GM19467 (cell line): ENCODE measurements around the gene ULK2.
"Not testable (repeated sequence)": the region's sequence is repeated elsewhere in the genome, so short reads cannot be mapped to it uniquely, and the experiment has no call there.

ENCODE experiments used
- ATAC-seq: cut with Tn5 transposase; IDR thresholded peaks from one replicate; pipeline ENCODE4 v1.9.1; 2021; ENCODE audit warnings: mild to moderate bottlenecking, moderate library complexity; ENCODE audit not compliant: unreplicated experiment

The ULK2 gene

DNA sequence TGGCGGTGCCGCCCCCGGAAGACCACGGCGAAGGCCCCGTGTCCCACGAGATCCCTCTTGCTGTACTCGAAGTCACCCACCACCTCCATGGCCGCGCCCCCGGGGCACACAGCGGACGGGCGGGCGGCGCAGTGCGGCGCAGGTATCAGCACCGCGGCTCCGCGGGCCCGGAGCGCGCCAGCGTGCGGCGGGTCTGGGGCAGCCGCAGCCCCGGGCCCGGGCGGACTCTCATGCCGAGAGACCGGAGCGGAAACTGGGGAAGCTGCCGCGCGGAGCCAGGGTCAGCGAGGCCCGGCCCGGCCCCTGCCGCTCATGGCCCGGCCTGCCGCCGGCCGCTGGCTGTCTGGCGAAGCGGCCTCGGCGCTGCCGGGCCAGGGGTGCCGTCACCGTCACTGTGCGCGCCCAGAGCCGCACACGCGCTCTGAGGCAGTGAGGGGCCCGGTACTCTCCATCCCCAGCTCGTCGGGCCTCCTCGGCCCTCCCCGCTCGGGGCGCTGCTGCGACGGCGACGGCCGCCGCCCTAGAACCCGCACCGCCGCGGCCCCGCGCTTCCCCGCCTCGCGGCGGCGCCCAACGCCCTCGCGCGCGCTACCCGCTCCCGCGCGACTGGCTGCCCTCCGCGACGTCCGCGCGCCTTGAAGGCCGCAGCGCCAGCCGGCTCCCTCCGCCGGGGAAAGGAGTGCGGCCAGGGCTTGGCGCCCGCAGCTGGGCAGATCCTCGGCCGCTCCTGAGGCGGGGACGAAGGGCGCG lies at the start of gene ULK2:
Gene ULK2, minus strand, starts transcription at position 608 of the 750 bp plus-strand sequence. Its CDS starts 519 bp downstream, at position 89.
- no peak for ATAC-seq

DNA sequence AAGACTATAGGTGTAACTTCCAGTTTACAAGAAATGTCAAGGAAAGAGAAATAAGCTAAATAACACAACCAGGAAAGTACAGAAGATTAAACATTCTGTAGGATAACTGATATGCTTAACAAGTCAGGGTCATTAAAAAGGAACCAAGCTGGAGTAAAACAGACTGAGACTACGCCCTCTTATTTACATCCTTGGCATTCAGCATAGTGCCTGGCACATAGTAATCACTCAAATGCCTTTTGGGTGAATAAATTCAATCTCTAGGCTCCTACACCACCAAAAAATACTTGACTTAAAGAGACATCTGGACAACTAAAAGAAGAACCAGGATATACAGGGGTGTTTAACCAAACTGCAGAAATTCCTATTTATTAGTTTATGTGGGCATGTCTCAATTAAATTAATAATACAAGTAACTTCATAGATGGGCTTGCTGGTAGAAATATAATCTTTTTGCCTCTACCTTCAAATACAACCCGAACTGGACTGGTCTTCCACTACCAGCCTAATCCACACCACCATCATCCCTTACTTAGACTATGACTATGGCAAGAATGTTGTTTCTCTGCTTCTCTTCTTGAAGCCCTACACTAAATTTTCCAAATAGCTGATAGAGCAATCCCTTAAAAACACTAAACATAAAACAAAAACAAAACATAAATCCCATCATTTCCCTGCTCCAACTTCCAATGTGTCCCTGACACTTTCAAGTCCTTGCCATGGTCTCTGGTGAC lies 47.7 kb upstream of the ULK2 start:
- ATAC-seq = no peak

DNA sequence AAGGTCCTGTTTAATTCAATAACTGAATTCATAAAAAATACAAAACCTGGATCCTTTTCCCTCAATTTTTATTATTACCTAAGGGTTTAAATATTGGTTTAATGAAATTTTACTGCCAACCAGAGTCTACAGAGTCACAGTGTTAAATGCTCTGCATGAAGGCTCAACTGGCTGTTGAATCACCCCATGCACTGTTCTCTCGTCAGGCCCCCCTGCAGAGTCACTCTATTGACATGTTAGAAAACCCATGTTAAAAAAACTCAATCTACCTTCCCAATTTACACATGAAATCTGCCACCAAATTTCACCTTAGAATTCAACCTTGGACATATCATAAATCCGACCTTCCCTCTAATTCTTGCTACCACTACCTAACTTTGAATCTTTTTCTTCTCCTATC lies 43.3 kb upstream of the ULK2 start:
- no peak for ATAC-seq

DNA sequence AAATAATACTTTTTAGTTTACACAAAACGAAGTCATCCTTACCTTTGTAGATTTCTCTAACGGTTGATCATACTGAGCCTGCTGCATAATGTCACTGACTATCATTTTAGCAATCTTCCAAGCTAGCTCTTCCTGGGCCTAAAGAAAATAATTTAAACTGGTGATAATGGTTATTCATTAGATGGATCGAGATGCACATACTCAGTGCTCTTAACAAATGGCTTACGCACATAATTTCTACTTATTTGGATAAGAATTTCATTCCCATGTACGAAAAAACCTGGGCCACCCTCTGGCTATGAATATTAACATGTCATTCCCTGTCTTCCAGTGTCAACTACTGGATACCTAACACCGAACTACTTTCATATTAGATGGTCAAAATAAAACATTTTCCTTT lies 41.4 kb upstream of the ULK2 start:
- ATAC-seq = no peak

DNA sequence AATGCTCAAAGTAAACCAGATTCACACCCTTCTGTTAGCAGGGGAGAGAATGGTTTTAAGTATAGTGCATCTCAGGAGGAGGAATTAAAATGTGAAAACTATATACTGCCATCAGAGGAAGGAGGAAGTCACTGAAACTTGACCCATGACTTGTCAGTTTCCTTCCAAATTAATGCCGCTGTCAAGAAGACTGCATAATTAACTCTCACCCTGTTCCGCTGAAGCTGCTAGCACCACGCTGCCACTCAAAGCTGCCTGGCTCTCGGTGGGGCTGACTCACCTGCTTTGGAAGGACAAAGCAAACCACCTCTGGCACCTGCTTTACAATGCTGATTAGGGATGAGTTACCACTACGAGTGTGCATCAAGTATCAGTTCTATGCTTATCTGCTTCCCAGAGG lies 37.8 kb upstream of the ULK2 start:
- ATAC-seq = no peak

DNA sequence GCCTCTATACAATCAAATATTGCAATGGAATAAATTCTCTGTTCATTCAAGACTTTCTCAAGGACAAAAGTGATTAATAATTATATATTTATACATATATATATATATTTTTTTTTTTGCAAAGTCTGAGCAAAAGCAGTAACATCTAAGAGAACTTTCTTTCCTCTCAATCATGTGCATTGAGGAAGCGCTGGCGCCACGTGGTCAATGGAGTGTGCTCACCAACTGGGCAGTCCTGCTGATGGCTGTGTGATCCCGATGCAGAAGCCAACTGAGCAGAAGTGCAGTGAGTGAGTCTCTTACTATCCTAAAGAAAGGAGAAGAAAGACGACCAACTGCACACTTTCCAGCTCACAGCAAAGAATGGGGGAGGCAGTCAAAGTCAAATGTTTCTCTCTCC lies 37.2 kb upstream of the ULK2 start:
- ATAC-seq = no peak

DNA sequence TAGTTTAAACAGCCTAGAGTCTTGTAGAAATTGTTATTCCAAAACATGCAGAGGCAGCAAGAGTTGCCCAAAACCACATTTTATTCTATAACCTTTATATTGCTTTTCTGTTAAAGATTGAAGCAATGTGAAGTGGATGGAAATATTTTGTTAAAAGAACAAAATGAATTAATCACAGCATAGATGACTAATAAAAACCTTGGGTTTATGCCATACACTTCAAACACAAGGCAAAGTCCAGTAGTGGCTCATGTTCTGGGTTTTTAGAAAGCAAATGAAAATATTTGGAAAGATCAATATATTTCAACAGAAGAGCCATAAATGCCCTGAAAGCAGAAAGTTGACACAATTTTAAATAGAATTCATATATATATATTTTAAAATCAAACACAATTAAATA lies 36.7 kb upstream of the ULK2 start:
- no peak for ATAC-seq

DNA sequence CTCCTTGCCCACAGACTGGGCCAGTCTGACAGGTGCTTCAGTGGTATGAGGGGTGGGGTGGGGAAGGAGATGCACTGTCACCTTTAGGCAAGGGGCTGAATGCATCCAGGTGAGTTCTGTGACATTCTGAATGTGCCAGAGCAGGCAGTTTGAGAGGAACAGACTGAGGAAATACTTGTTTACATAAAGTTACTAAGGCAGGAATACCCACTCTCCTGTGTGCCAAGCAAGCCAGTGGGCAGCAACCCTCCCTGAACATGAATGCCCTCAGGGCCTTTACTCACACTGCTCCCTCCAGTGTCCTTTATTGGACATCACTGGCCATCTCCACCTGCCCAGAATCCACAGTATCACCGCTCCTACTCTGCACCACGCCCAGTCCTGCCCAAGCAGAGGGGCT lies 33.1 kb upstream of the ULK2 start:
- ATAC-seq = no peak

DNA sequence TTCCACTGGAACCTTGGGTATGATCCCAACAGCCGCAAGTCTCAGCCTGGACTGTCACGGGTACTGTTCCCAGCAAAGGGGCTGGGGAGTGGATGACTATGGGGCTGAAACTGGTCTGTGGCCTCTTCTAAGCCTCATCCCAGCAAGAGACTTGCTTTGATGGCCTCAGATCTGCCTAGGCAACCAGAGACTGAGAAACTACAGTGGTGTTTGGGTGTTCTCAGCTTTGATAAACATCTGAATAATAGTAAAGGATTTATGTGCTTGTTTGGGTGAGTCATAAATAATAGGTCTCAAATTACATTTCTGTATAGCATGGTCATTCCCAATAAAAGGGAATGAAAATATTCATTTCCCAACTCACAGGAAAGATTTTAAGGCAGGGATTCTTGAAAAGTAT lies 30.2 kb upstream of the ULK2 start:
- no peak for ATAC-seq

DNA sequence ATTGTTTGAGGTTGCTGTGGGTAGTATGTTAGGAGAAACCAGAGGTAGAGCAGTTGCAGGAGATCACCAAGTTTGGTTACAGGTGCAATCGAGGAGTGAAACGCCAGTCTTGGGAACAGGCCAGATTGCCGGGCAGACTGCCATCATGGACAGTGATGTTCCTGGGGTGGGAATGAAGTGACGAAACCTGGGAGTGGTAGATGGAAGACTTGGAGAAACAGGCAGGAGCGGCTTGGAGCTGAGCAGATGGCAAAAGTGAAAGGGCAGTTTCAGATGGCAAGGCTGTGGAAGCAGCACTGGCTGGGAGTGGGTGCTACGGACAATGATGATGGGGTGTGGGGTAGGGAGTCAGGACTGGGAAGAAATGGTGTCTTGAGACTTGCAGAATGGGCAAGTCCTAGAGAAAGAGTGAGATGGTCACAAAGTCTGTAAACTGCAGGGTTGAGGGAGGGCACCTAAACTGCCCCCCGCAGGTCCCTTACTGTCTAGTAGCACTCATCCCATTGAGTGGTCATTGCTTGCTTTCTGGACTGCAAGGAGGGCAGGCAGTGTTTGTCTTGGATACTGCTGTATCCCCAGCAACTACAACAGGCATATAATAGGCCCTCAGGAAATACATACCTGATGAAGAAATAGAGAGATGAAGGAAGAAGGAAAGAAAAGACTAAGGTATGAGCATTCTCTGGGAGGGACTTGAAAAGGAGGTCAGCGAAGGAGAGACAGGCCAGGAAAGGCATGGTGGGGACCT lies 29.5 kb upstream of the ULK2 start:
- ATAC-seq = no peak

DNA sequence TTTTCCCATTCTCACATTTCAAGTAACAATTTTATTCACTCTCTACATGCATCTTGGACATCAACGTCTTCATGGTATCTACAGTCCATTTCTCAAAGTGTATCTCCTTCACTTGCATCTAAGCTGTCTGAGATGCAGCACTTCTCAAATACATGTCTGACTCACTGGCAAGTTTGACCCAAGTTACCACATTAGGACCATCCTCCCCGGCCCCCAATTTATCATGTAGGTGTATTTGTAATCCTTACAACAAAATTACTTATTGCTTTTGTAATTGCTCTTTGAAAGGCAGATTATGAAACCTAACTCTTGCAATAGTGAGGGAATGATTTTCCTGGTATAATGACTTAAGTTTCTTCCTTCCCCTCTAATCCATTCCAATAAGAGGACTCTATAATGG lies 28.9 kb upstream of the ULK2 start:
- ATAC-seq = no peak

DNA sequence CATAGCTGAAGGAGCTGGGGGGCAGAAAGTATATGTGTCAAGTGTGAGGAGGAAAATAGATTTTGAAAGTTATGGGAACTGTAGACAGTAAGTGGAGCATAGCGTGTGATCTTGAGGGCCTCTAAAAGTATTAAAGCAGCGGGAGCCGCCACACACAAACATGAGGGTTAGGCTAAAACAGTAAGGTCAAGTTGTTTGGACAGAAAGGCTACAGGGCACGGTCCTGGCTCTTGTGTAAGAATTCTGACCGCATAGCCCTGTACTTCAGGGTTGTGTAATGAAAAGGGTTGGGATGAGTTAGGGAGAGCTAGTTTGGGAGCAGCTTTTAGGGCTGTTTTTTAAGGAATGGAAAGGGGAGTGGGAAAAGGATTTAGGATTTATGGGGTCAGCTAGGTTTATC lies 22.8 kb upstream of the ULK2 start:
- ATAC-seq = not testable (repeated sequence)

DNA sequence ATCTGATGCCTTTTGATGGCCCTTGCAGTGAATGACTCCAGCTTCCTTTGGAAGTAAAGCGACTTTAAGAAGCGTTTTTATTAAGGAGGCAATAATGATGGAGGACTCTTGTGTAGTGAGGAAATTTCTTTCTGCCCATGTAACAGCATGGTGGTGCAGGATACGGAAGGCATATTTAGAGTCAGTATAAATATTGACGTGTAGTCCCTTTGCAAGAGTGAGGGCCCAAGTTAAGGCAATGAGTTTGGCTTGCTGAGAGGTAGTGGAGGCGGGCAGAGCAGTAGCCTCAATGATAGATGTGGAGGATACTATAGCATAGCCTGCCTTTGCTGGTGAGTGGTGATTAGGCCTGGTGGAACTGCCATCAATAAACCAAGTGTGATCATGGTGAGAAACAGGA lies 22.3 kb upstream of the ULK2 start:
- not testable (repeated sequence) for ATAC-seq

DNA sequence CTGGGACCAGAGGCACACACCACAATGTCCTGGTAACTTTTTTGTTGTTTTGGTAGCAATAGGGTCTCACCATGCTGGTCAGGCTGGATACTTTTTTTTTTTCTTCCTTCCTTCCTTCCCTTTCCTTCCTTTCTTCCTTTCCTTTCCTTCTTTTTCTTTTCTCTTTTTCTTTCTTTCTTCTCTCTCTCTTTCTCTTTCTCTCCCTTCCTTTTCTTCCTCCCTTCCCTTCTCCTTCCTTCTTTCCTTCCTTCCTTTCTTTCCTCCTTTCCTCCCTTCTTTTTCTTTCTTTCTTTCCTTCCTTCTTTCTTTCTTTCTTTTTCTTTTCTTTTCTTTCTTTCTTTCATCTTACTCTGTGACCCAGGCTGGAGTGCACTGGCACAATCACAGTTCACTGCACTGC lies 18.4 kb upstream of the ULK2 start:
- ATAC-seq = no peak

DNA sequence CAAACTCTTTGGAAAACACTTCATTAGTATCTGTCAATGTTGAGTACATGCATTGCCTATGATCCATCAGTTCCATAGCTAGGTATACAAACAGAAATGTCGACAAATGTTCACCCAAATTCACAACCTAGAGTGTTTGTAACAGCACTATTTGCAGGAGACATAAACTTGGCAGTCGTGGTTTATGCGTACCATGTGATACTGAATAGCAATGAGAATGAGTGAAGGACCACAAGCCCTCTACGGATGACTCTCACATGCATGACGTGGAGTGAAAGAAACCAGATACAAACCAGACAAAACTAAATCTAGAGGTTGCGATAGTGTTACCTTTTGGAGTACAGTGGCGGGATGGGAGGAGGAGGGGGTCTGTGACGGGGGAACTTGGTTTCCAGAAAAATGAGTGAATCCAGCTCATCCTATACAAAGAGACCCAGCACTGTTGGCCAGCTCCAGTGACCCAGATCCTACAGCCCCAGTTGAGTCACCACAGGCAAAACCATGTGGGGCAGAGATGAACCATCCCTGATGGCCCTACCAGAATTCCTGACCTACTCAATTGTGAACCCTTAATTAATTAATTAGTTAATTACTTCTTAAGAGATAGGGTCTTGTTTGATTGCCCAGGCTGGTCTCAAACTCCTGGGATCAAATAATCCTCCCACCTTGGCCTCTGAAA lies 15.9 kb upstream of the ULK2 start:
- no peak for ATAC-seq

DNA sequence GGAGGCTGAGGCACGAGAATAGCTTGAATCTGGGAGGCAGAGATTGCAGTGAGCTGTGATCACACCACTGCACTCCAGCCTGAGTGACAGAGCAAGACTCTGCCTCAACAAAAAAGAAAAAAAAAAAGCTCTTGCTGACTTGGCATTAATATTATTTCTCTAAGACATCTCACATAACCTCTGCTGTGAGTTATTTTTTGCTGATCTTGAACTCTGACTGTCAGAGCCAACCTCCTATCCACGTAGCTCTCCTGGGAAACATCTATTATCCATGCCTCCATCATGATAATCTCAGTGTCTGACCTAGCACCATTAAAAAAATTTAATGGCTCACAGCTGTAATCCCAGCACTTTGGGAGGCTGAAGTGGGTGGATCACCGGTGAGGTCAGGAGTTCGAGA lies 12.7 kb upstream of the ULK2 start:
- ATAC-seq = no peak

DNA sequence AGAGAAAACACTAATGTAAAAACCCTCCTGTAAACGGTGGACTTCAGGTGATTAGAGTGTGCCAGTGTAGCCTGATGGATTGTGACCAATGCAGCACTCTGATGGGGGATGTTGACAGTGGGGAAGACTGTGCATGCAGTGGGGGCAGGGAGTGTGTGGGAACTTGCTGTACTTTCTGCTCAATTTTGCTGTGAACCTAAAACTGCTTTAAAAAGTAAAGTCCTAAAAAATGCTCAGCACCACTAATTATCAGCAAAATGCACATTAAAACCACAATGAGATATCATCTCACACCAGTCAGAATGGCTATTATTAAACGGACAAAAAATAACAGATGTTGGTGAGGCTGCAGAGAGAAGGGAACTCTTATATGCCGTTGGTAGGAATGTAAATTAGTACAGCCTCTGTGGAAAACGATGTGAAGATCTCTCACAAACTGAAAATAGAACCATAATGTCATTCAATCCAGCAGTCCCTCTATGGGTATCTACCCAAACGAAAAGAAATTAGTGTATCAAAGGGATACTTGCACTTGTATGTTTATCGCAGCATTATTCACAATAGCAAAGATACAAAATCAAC lies 9.7 kb upstream of the ULK2 start:
- no peak for ATAC-seq

DNA sequence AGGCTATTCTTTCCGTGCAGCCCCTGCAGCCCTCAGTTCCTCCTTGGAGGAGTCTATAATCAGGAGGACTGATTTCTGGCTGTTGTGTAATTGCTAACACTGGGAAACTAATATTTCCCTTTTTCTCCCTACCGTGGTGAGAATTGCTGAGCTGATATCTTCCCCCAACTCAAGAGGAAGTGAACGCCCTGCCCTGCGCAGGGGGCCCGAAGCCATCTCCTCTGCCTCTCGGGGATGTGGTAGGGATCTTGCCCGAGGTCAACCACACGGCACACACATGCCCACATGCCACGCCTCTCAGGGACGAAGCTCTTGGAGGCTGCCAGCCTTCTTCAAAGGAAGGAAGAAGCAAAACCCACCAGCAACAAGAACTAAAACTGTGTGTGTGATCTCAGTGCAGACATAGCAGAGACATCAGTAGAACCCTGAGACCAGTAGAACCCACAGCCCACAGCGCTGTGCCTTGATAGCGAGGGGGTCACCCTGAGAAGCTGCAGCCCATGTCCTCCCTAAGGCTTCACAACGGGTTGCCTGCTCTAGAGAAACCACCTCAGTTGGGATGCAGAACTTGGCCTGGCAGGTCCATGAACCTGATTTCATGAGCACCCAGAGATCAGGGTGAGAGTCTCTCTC lies 8.9 kb upstream of the ULK2 start:
- no peak for ATAC-seq

DNA sequence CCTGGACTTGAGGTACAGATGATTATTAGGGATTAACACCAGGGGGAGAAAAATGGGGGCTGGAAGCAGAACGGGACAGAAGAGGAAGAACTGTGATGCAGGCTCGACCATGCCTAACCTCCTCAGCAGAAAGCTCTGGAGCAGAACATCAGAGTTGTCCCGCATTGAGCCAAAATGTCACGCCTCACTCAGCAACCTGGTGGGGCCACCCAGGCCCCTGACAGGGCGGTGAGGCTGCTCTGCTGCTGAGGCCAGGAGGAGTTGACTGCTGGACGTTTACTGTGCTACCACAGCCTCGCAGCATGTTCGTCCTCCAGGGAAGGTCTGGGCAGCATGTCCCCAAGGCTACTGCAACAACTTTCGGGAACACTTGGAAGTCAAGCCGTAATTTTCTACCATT lies 6.5 kb upstream of the ULK2 start:
- ATAC-seq = no peak

DNA sequence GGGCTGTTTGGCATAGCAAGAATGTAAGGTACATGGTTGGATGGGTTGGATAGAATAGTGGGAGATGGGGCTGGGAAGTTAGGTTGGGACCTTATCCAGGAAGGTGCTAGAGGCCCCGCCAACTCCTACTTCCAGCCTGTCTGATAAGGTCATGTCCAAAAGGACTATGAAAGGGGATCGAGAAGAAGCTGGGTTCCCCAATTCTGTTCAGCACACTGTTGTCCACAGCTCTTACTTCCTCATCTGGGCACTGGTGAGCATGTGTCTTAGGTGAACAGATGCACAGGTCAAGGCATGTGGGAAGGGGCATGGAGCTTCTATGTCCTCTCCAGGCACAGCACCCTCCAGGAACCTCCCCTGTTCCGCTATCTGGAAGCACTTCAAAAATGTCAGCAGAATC lies 5.6 kb upstream of the ULK2 start:
- ATAC-seq = no peak

DNA sequence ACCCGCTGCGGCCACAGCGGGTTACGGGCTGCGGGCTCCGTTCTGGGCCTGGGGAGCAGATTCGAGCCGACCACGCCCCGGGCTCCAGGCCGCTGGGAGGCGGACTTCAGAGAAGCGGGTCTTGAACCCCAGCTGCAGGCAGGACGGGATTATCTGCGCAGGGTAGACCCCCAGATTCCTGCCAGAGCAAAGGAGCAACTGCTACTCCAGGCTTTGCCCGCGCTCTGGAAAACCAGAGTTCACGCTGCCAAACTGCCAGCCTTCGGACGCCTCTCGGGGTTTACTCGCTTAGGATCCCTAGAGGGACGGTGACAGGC lies 301 bp upstream of the ULK2 start:
- ATAC-seq = no peak
